A549 (cell line): ENCODE data around the gene NINJ1.

Experiments
- CEBPB ChIP-seq, 2 experiments: fragments of >200 bp in 1 of 2; sonication (Bioruptor Twin) in 1 of 2; formaldehyde crosslinking in 1 of 2; IDR thresholded peaks; 2 replicates each; pipeline ENCODE4 v1.6.1; 2012 to 2016
- HDAC2 ChIP-seq: fragments of 200-600 bp; sonication (generic); IDR thresholded peaks from 2 replicates; pipeline ENCODE4 v1.6.1; 2016
- JUN ChIP-seq, 2 experiments: fragments of >200 bp; sonication (Bioruptor Twin); formaldehyde crosslinking; IDR thresholded peaks; 2 replicates in 1 of 2; 3 replicates in 1 of 2; pipeline ENCODE4 v1.6.1; 2016 to 2017
- POLR2A ChIP-seq: IDR thresholded peaks from 2 replicates; pipeline ENCODE4 v1.6.1; 2012; ENCODE audit warnings: mild to moderate bottlenecking, low read length
- POLR2AphosphoS2 ChIP-seq: conservative IDR thresholded peaks from 2 replicates; pipeline ENCODE4 v1.6.1; 2012; ENCODE audit warnings: low read length, improper control_type of control experiment, inconsistent platforms
- SMC3 ChIP-seq: fragments of >200 bp; sonication (Bioruptor Twin); formaldehyde crosslinking; IDR thresholded peaks from 3 replicates; pipeline ENCODE4 v1.6.1; 2018; ENCODE audit warnings: inconsistent platforms
- TF ChIP-seq, protein P1 (sequence below): fragments of >200 bp; sonication (Bioruptor Twin); formaldehyde crosslinking; IDR thresholded peaks from 3 replicates; pipeline ENCODE4 v1.5.1; 2016
- TF ChIP-seq, protein P2 (sequence below): fragments of 200-600 bp; sonication (generic); IDR thresholded peaks from 2 replicates; pipeline ENCODE4 v1.6.1; 2016; ENCODE audit warnings: antibody characterized with exemption, mild to moderate bottlenecking, moderate library complexity
- TF ChIP-seq, protein P3 (sequence below): fragments of 450-650 bp; IDR thresholded peaks from 2 replicates; pipeline ENCODE4 v1.6.1; 2014; ENCODE audit warnings: antibody characterized with exemption
- TF ChIP-seq, protein P4 (sequence below): IDR thresholded peaks from 2 replicates; pipeline ENCODE4 v1.6.1; 2012

- TF ChIP-seq, protein P1, sequence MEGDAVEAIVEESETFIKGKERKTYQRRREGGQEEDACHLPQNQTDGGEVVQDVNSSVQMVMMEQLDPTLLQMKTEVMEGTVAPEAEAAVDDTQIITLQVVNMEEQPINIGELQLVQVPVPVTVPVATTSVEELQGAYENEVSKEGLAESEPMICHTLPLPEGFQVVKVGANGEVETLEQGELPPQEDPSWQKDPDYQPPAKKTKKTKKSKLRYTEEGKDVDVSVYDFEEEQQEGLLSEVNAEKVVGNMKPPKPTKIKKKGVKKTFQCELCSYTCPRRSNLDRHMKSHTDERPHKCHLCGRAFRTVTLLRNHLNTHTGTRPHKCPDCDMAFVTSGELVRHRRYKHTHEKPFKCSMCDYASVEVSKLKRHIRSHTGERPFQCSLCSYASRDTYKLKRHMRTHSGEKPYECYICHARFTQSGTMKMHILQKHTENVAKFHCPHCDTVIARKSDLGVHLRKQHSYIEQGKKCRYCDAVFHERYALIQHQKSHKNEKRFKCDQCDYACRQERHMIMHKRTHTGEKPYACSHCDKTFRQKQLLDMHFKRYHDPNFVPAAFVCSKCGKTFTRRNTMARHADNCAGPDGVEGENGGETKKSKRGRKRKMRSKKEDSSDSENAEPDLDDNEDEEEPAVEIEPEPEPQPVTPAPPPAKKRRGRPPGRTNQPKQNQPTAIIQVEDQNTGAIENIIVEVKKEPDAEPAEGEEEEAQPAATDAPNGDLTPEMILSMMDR, result no peak
- TF ChIP-seq SMC3 (no peak), POLR2A (no peak), POLR2AphosphoS2 (no peak), CEBPB (IDR thresholded peaks at IDR 0.05) (no peak), JUN (IDR thresholded peaks at IDR 0.05) (no peak), HDAC2 (no peak)
- TF ChIP-seq, protein P2, sequence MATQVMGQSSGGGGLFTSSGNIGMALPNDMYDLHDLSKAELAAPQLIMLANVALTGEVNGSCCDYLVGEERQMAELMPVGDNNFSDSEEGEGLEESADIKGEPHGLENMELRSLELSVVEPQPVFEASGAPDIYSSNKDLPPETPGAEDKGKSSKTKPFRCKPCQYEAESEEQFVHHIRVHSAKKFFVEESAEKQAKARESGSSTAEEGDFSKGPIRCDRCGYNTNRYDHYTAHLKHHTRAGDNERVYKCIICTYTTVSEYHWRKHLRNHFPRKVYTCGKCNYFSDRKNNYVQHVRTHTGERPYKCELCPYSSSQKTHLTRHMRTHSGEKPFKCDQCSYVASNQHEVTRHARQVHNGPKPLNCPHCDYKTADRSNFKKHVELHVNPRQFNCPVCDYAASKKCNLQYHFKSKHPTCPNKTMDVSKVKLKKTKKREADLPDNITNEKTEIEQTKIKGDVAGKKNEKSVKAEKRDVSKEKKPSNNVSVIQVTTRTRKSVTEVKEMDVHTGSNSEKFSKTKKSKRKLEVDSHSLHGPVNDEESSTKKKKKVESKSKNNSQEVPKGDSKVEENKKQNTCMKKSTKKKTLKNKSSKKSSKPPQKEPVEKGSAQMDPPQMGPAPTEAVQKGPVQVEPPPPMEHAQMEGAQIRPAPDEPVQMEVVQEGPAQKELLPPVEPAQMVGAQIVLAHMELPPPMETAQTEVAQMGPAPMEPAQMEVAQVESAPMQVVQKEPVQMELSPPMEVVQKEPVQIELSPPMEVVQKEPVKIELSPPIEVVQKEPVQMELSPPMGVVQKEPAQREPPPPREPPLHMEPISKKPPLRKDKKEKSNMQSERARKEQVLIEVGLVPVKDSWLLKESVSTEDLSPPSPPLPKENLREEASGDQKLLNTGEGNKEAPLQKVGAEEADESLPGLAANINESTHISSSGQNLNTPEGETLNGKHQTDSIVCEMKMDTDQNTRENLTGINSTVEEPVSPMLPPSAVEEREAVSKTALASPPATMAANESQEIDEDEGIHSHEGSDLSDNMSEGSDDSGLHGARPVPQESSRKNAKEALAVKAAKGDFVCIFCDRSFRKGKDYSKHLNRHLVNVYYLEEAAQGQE, result no peak
- TF ChIP-seq, protein P3, sequence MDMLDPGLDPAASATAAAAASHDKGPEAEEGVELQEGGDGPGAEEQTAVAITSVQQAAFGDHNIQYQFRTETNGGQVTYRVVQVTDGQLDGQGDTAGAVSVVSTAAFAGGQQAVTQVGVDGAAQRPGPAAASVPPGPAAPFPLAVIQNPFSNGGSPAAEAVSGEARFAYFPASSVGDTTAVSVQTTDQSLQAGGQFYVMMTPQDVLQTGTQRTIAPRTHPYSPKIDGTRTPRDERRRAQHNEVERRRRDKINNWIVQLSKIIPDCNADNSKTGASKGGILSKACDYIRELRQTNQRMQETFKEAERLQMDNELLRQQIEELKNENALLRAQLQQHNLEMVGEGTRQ, result no peak
- TF ChIP-seq, protein P4, sequence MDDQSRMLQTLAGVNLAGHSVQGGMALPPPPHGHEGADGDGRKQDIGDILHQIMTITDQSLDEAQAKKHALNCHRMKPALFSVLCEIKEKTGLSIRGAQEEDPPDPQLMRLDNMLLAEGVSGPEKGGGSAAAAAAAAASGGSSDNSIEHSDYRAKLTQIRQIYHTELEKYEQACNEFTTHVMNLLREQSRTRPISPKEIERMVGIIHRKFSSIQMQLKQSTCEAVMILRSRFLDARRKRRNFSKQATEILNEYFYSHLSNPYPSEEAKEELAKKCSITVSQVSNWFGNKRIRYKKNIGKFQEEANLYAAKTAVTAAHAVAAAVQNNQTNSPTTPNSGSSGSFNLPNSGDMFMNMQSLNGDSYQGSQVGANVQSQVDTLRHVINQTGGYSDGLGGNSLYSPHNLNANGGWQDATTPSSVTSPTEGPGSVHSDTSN, result no peak
Measured at GRCh38 chr9:93092251-93092991, 41.6 kb downstream of the NINJ1 start.
